ENCODE data around the gene SAP25. TPM values are rescaled to one million over a fixed set of nuclear protein-coding genes. Genes with fewer than 3 reads are reported as not detected.

Gene SAP25
- polyA plus RNA-seq, 1 of the 3 experiments (the other 2 are of a cell fraction): 1.2 TPM

DNA sequence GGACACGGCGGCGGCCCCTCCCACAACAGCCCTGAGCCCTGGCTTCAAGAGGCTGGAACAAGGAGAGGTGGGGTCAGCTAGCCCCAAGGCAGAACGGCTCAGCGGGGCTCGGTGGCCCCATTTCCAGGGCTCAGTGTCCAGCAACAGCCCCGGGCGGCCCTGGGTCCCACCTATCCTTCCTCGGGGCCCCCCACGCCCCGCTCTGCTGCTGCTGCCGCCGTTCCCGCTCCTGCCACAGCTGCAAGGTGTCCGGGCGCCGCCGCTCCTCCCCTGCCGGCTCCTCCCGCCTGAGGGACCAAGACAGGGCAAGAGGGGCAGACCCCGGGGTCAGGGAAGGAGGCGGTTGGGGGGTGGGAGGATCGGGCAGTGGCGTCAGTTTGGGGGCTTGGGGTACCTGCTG lies 3.4 kb upstream of the SAP25 start:
- Histone ChIP-seq H3K79me2 (ENCODE audit: insufficient read depth) (0 out of 2 replicates have a peak, but pooled peaks cover under 1% of the 10 kb centered on the region), H3K27me3 (ENCODE audit: insufficient read depth) (no peaks in the 10 kb centered on the region), H4K20me1 (ENCODE audit: insufficient read depth) (0 out of 2 replicates have a peak, but pooled peaks cover 3% of the 10 kb centered on the region), H3K9me3 (no peaks in the 10 kb centered on the region), H3F3A (replicated peaks; ENCODE audit: insufficient read depth) (no peaks in the 10 kb centered on the region), H2AFZ (ENCODE audit: low read depth) (no peak overlapping the region), H3K27ac (ENCODE audit: low read depth in 2 of 2, low read length in 1 of 2) (no peak overlapping the region), H3K4me2 (no peak overlapping the region), H3K36me3 (replicated peaks in 1 of 2; ENCODE audit: control insufficient read depth in 1 of 2, insufficient read depth in 2 of 2, low read length in 1 of 2) (peaks cover 27 to 57% of the 10 kb centered on the region in 2 experiments), H3K9ac (no peak overlapping the region), H3K4me3 (ENCODE audit: low read depth in 2 of 2, low read length in 1 of 2) (no peak overlapping the region), H3K9me2 (no peaks in the 10 kb centered on the region), H3K4me1 (ENCODE audit: control insufficient read depth in 1 of 2, insufficient read depth in 2 of 2, low read depth in 1 of 2, low read length in 1 of 2) (no peaks in the 10 kb centered on the region)
- TF ChIP-seq SMC3 (IDR thresholded peaks at IDR 0.05; ENCODE audit: low read depth, low read length) (no peak), TAF1 (IDR thresholded peaks at IDR 0.05; ENCODE audit: borderline replicate concordance, low read depth, low read length) (no peak), FOSL2 (IDR thresholded peaks at IDR 0.05; ENCODE audit: borderline replicate concordance, low read depth) (no peak), NRF1 (IDR thresholded peaks at IDR 0.05; ENCODE audit: low read depth, low read length) (no peak), MXI1 (IDR thresholded peaks at IDR 0.05; ENCODE audit: low read depth, low read length) (no peak), JUND (IDR thresholded peaks at IDR 0.05) (no peak), EZH2phosphoT487 (IDR thresholded peaks at IDR 0.05; ENCODE audit: borderline replicate concordance, low read depth) (no peak)
- WGBS (ENCODE audit: low lambda C conversion rate): 92% methylated on average over 24 of the region's 24 CpGs
- DNase-seq: peak; percentile 32
- ChIA-PET CTCF (interaction anchor here (0.6 to 4.3 kb wide), 12 partner anchors 8 to 148 kb away, joined by 3 to 30 read pairs (median 4); partner anchors contain the start of gene FBXO24), POLR2A (interaction anchor here (0.8 kb wide), 1 partner anchor 9 kb away, joined by 4 read pairs; the partner anchor contains the start of gene FBXO24)

DNA sequence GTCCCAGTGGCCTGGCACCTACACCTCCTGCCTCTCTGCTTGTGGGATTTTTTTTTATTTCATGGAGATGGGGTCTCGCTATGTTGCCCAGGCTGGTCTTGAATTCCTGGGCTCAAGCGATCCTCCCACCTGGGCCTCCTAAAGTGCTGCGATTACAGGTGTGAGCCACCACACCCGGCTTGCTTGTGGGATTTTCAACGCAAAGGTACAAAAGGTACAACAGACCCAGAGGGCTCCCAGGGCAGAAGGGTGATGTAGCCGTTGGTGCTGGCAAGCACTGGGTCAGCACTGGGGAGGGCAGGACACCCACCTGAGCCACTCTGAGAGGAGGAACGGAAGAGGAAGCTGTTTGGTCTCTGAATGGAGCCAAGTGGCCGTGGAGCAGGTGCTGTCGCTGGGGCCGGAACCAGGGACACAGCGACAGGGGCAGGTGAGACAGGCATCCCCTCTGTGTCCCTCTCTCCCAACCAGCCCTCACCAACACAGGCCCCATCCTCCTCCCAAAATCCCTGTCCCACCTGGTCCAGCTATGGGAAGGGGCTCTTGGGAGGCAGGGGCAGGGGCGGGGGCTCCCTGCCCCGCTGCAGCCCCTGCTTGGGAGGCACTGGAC lies 2.8 kb upstream of the SAP25 start:
- Histone ChIP-seq H3K9ac (no peak overlapping the region), H3K27ac (ENCODE audit: low read depth in 2 of 2, low read length in 1 of 2) (no peak overlapping the region), H3K4me2 (no peak overlapping the region), H2AFZ (ENCODE audit: low read depth) (no peak overlapping the region), H3K4me1 (ENCODE audit: control insufficient read depth in 1 of 2, insufficient read depth in 2 of 2, low read depth in 1 of 2, low read length in 1 of 2) (no peaks in the 10 kb centered on the region), H3F3A (replicated peaks; ENCODE audit: insufficient read depth) (no peaks in the 10 kb centered on the region), H3K9me3 (no peaks in the 10 kb centered on the region), H3K36me3 (replicated peaks in 1 of 2; ENCODE audit: control insufficient read depth in 1 of 2, insufficient read depth in 2 of 2, low read length in 1 of 2) (peaks cover 24 to 51% of the 10 kb centered on the region in 2 experiments), H3K9me2 (no peaks in the 10 kb centered on the region), H3K27me3 (ENCODE audit: insufficient read depth) (no peaks in the 10 kb centered on the region), H4K20me1 (ENCODE audit: insufficient read depth) (no peaks in the 10 kb centered on the region), H3K4me3 (ENCODE audit: low read depth in 2 of 2, low read length in 1 of 2) (no peak overlapping the region), H3K79me2 (ENCODE audit: insufficient read depth) (no peaks in the 10 kb centered on the region)
- WGBS (ENCODE audit: low lambda C conversion rate): 97% methylated on average over 13 of the region's 13 CpGs
- ChIA-PET CTCF (interaction anchor here (0.6 to 4.3 kb wide), 7 partner anchors 9 to 74 kb away, joined by 3 to 30 read pairs (median 6); partner anchors contain the start of gene FBXO24), POLR2A (interaction anchor here (0.6 kb wide), 1 partner anchor 174 kb away, joined by 3 read pairs; no protein-coding TSS in a partner anchor)
- TF ChIP-seq CHD2 (IDR thresholded peaks at IDR 0.05; ENCODE audit: low read length, partially characterized antibody) (no peak), RFX5 (IDR thresholded peaks at IDR 0.05; ENCODE audit: low read length) (no peak), FOXJ3 (CRISPR knock-in tag; IDR thresholded peaks at IDR 0.05) (no peak), YY1 (IDR thresholded peaks at IDR 0.05; ENCODE audit: low read depth) (no peak), EZH2phosphoT487 (IDR thresholded peaks at IDR 0.05; ENCODE audit: borderline replicate concordance, low read depth) (no peak), MEF2A (IDR thresholded peaks at IDR 0.05; ENCODE audit: borderline replicate concordance, low read depth) (no peak), TAF1 (IDR thresholded peaks at IDR 0.05; ENCODE audit: borderline replicate concordance, low read depth, low read length) (no peak), GABPA (IDR thresholded peaks at IDR 0.05; ENCODE audit: low read depth) (no peak), TEAD4 (IDR thresholded peaks at IDR 0.05; ENCODE audit: borderline replicate concordance, insufficient read depth) (no peak), TCF12 (IDR thresholded peaks at IDR 0.05) (no peak), NRF1 (IDR thresholded peaks at IDR 0.05; ENCODE audit: low read depth, low read length) (no peak), SMC3 (IDR thresholded peaks at IDR 0.05; ENCODE audit: low read depth, low read length) (no peak), POLR2AphosphoS5 (IDR thresholded peaks at IDR 0.05; ENCODE audit: low read depth, low read length) (no peak), RAD21 (IDR thresholded peaks at IDR 0.05; ENCODE audit: low read length) (no peak), MXI1 (IDR thresholded peaks at IDR 0.05; ENCODE audit: low read depth, low read length) (no peak)
- TF ChIP-seq, protein P1, sequence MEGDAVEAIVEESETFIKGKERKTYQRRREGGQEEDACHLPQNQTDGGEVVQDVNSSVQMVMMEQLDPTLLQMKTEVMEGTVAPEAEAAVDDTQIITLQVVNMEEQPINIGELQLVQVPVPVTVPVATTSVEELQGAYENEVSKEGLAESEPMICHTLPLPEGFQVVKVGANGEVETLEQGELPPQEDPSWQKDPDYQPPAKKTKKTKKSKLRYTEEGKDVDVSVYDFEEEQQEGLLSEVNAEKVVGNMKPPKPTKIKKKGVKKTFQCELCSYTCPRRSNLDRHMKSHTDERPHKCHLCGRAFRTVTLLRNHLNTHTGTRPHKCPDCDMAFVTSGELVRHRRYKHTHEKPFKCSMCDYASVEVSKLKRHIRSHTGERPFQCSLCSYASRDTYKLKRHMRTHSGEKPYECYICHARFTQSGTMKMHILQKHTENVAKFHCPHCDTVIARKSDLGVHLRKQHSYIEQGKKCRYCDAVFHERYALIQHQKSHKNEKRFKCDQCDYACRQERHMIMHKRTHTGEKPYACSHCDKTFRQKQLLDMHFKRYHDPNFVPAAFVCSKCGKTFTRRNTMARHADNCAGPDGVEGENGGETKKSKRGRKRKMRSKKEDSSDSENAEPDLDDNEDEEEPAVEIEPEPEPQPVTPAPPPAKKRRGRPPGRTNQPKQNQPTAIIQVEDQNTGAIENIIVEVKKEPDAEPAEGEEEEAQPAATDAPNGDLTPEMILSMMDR (IDR thresholded peaks at IDR 0.05): no peak
- TF ChIP-seq, protein P2, sequence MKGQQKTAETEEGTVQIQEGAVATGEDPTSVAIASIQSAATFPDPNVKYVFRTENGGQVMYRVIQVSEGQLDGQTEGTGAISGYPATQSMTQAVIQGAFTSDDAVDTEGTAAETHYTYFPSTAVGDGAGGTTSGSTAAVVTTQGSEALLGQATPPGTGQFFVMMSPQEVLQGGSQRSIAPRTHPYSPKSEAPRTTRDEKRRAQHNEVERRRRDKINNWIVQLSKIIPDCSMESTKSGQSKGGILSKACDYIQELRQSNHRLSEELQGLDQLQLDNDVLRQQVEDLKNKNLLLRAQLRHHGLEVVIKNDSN (IDR thresholded peaks at IDR 0.05; ENCODE audit: borderline replicate concordance, low read depth): no peak
- peak; percentile 15 for DNase-seq

All from SK-N-SH (cell line).